Measurements from ENCODE around the gene LYPD5. TPM values are rescaled to one million over a fixed set of nuclear protein-coding genes. Genes with fewer than 3 reads are reported as not detected.

LYPD5 gene
- total RNA-seq, 1 donor = 0.72 TPM

- no peak for DNase-seq (ENCODE audit: insufficient read length, low spot score, missing footprints)
- Histone ChIP-seq H3K79me2 (ENCODE audit: insufficient read depth, low read length) (no peaks in the 10 kb centered on the region), H2AFZ (ENCODE audit: low read length) (peak overlapping the region; percentile 50), H3K4me3 (ENCODE audit: insufficient read depth, low read length) (no peak overlapping the region), H3K9me3 (ENCODE audit: low read depth, low read length) (no peaks in the 10 kb centered on the region), H4K20me1 (ENCODE audit: insufficient read depth, low read length) (no peaks in the 10 kb centered on the region), H3K4me2 (ENCODE audit: insufficient read depth, low read length) (peak overlapping the region; percentile 27), H3K27ac (ENCODE audit: low read depth, low read length) (peak overlapping the region; percentile 89), H3K27me3 (ENCODE audit: insufficient read depth, low read length) (no peaks in the 10 kb centered on the region), H3K4me1 (ENCODE audit: insufficient read depth, low read length) (peaks cover 68% of the 10 kb centered on the region), H3K36me3 (ENCODE audit: insufficient read depth, low read length) (no peaks in the 10 kb centered on the region)
- no peak for TF ChIP-seq CTCF (IDR thresholded peaks at IDR 0.05; ENCODE audit: extremely low read depth, low read depth, low read length)
These were observed 38.7 kb downstream of the LYPD5 start for GRCh38 chr19:43763473-43763939.

DNA sequence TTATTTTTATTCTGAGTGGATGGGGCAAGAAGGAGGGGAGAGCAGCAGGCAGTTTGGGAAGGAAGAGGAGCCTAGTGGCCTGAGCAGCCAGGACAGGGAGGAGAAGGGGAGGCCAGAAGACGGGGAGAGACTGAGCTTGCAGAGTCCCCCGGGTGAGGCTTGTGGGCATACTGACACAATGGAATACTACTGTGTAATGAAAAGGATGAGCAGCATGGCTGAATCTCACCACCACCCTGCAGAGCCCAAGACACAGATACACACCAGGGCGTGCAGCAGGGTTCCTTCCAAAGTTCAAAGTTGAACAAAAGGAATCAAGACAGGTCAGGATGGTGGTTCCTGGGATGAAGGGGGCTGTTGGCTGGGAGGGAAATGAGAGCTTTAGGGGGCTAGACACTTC, 39.4 kb downstream of the LYPD5 start:
- H3K4me3 ChIP-seq (ENCODE audit: insufficient read depth, low read length) = no peak overlapping the region
- peak overlapping the region; percentile 89 for H3K27ac ChIP-seq (ENCODE audit: low read depth, low read length)
- H3K79me2 ChIP-seq (ENCODE audit: insufficient read depth, low read length) = no peaks in the 10 kb centered on the region
- DNase-seq (ENCODE audit: insufficient read length, low spot score, missing footprints) = no peak
- H3K4me2 ChIP-seq (ENCODE audit: insufficient read depth, low read length) = no peak overlapping the region
- no peak for TF ChIP-seq CTCF (IDR thresholded peaks at IDR 0.05; ENCODE audit: extremely low read depth, low read depth, low read length)
- no peaks in the 10 kb centered on the region for H3K36me3 ChIP-seq (ENCODE audit: insufficient read depth, low read length)
- H4K20me1 ChIP-seq (ENCODE audit: insufficient read depth, low read length) = no peaks in the 10 kb centered on the region
- H3K4me1 ChIP-seq (ENCODE audit: insufficient read depth, low read length) = peaks cover 69% of the 10 kb centered on the region
- no peaks in the 10 kb centered on the region for H3K27me3 ChIP-seq (ENCODE audit: insufficient read depth, low read length)
- no peak overlapping the region for H2AFZ ChIP-seq (ENCODE audit: low read length)
- no peaks in the 10 kb centered on the region for H3K9me3 ChIP-seq (ENCODE audit: low read depth, low read length)

- Histone ChIP-seq H3K36me3 (ENCODE audit: insufficient read depth, low read length) (no peaks in the 10 kb centered on the region), H3K4me3 (ENCODE audit: insufficient read depth, low read length) (no peak overlapping the region), H3K4me1 (ENCODE audit: insufficient read depth, low read length) (peaks cover 80% of the 10 kb centered on the region), H3K9me3 (ENCODE audit: low read depth, low read length) (no peaks in the 10 kb centered on the region), H4K20me1 (ENCODE audit: insufficient read depth, low read length) (no peaks in the 10 kb centered on the region), H3K79me2 (ENCODE audit: insufficient read depth, low read length) (no peaks in the 10 kb centered on the region), H3K27ac (ENCODE audit: low read depth, low read length) (peak overlapping the region; percentile 89), H2AFZ (ENCODE audit: low read length) (no peak overlapping the region), H3K27me3 (ENCODE audit: insufficient read depth, low read length) (no peaks in the 10 kb centered on the region), H3K4me2 (ENCODE audit: insufficient read depth, low read length) (no peak overlapping the region)
- no peak for TF ChIP-seq CTCF (IDR thresholded peaks at IDR 0.05; ENCODE audit: extremely low read depth, low read depth, low read length)
- no peak for DNase-seq (ENCODE audit: insufficient read length, low spot score, missing footprints)
These were observed 41.3 kb downstream of the LYPD5 start for GRCh38 chr19:43760941-43761340.

DNA sequence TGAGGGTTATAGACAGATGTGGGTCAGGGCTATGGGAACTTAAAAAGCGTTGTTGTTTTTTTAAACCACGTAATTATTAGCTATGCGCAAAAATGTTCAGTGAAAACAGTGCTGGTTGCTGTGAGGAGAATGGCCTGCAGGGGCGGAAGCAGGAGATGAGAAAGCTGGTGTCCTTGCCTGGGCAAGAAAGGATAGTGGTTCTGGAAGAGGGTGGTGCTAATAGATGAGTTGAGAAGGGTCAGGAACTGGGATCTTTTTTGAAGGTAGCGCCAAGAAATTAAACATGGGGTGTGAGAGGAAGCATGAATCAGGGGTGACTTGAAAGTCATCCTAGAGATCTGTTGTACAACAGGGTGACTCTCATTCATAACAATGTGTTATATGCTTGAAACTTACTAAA, 42.7 kb downstream of the LYPD5 start:
- TF ChIP-seq CTCF (IDR thresholded peaks at IDR 0.05; ENCODE audit: extremely low read depth, low read depth, low read length) = peak; percentile 70

More for the DNA sequence above, 42.7 kb downstream of the LYPD5 start:
- Histone ChIP-seq H4K20me1 (ENCODE audit: insufficient read depth, low read length) (no peaks in the 10 kb centered on the region), H2AFZ (ENCODE audit: low read length) (peak overlapping the region; percentile 69), H3K27me3 (ENCODE audit: insufficient read depth, low read length) (no peaks in the 10 kb centered on the region), H3K79me2 (ENCODE audit: insufficient read depth, low read length) (no peaks in the 10 kb centered on the region), H3K27ac (ENCODE audit: low read depth, low read length) (peak overlapping the region; percentile 81), H3K4me2 (ENCODE audit: insufficient read depth, low read length) (peak overlapping the region; percentile 27), H3K9me3 (ENCODE audit: low read depth, low read length) (no peaks in the 10 kb centered on the region), H3K4me3 (ENCODE audit: insufficient read depth, low read length) (no peak overlapping the region), H3K4me1 (ENCODE audit: insufficient read depth, low read length) (peaks cover 76% of the 10 kb centered on the region), H3K36me3 (ENCODE audit: insufficient read depth, low read length) (no peaks in the 10 kb centered on the region)
- DNase-seq (ENCODE audit: insufficient read length, low spot score, missing footprints) = peak; percentile 92
